Measurements from ENCODE around the gene UBASH3A.

Gene UBASH3A

DNA sequence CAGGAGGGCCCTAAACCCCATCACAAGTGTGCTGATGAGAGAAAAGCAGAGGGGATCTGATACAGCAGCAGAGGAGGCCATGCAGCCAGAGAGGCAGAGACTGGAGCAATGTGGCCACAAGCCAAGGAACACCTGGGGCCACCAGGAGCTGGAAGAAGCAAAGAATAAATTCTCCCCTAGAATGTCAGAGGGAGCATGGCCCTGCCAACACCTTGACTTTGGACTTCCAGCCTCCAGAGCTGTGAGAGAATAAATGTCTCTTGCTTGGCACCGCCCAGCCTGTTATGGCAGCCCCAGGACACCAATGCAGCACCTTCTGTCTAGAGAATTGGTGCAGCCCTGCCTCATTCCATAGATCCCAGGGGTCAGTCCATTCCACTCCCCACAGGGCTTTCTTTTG lies 25.3 kb downstream of the UBASH3A start:
- TF ChIP-seq, protein P1, sequence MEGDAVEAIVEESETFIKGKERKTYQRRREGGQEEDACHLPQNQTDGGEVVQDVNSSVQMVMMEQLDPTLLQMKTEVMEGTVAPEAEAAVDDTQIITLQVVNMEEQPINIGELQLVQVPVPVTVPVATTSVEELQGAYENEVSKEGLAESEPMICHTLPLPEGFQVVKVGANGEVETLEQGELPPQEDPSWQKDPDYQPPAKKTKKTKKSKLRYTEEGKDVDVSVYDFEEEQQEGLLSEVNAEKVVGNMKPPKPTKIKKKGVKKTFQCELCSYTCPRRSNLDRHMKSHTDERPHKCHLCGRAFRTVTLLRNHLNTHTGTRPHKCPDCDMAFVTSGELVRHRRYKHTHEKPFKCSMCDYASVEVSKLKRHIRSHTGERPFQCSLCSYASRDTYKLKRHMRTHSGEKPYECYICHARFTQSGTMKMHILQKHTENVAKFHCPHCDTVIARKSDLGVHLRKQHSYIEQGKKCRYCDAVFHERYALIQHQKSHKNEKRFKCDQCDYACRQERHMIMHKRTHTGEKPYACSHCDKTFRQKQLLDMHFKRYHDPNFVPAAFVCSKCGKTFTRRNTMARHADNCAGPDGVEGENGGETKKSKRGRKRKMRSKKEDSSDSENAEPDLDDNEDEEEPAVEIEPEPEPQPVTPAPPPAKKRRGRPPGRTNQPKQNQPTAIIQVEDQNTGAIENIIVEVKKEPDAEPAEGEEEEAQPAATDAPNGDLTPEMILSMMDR (IDR thresholded peaks at IDR 0.05; ENCODE audit: borderline replicate concordance, control extremely low read depth, extremely low read depth, insufficient read depth, missing control alignments): no peak
- DNase-seq (ENCODE audit: low spot score): no peak
- in situ Hi-C loops (cut with MboI; ENCODE audit: low sequenced_read_pairs, unreplicated experiment): no loop called here

DNA sequence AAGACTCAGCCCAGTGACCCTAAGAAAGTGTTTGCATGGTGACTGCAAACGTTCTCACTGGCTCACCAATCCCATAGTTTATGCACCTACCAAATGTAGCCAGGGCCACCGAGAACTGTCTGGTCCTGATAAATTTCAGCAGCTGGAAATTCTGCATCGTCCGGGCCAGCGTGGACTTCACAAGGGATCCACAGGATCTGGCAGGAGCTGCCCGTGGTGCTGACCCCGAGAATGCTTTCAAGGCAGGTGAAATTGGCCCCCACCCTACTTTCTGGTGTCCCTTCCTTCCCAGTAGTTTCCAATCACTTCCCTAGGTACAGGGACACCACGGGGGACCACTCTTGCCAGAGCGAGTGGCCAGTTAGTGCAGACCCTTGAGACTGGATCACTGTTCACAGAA lies 26.2 kb downstream of the UBASH3A start:
- in situ Hi-C loops (cut with MboI; ENCODE audit: low sequenced_read_pairs, unreplicated experiment): no loop called here

DNA sequence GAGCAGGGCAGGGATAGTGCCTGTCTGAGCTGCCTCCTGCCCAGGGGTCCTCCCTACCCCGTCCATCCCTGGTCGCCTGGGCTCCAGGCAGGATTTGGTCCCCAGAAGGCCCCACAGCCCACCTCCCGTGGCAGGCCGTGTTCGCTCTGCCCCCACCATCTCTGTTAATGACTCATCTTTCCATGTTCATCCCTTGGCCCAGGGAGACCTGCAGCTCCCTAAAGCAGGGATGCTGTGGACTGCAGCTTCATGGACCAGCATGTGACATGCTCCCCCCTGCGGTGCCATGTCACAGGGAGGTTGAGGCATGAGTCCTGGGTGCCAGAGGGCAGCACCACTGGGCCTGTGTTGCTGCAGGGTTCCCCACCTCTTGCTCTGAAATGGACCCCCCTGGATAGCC lies 26.8 kb downstream of the UBASH3A start:
- in situ Hi-C loops (cut with MboI; ENCODE audit: low sequenced_read_pairs, unreplicated experiment): no loop called here

More for the DNA sequence above, 26.2 kb downstream of the UBASH3A start:
- no peak for DNase-seq (ENCODE audit: low spot score)
- TF ChIP-seq, protein P1 (IDR thresholded peaks at IDR 0.05; ENCODE audit: borderline replicate concordance, control extremely low read depth, extremely low read depth, insufficient read depth, missing control alignments): no peak

DNA sequence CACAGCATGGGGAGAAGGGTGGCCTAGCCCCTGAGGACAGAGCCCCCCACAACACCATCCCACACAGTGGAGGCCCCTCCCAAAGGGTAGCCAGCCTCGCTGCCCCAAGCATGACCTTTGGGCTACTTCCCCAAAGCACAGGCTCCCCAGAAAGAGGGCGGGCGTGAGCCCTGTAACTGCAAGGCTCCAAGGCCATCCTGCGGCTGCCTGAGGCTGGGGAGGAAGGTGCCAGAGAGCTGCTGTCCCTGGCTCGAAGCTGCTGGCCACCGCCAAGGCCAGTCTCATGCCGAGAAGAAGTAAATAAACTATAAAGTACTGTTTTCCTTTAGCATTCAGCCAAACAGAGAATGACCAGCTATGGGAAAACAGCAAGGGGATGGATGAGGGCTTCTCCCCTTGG lies 27.5 kb downstream of the UBASH3A start:
- in situ Hi-C loops (cut with MboI; ENCODE audit: low sequenced_read_pairs, unreplicated experiment): no loop called here
- no peak for DNase-seq (ENCODE audit: low spot score)
- TF ChIP-seq, protein P1 (IDR thresholded peaks at IDR 0.05; ENCODE audit: borderline replicate concordance, control extremely low read depth, extremely low read depth, insufficient read depth, missing control alignments): no peak

More for the DNA sequence above, 26.8 kb downstream of the UBASH3A start:
- TF ChIP-seq, protein P1 (IDR thresholded peaks at IDR 0.05; ENCODE audit: borderline replicate concordance, control extremely low read depth, extremely low read depth, insufficient read depth, missing control alignments): no peak
- DNase-seq (ENCODE audit: low spot score): no peak

DNA sequence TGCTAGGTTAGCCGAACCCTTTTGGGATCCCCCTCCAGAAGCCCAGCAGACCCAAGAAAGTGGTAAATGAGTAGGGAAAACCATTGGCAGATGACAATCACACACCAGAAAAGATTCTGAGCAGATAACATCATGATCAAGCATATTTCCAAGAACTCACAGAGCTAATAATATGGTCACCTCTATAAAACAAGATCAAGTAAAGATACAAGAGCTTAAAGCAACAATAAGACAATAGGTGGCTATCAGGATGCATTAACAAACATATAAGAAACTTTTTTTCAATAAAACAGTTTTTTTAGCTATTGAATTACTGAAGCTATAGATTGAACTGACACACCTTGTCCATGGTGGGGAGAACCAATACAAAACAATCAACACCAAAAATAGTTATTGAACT lies 29.0 kb downstream of the UBASH3A start:
- TF ChIP-seq, protein P1 (IDR thresholded peaks at IDR 0.05; ENCODE audit: borderline replicate concordance, control extremely low read depth, extremely low read depth, insufficient read depth, missing control alignments): no peak
- in situ Hi-C loops (cut with MboI; ENCODE audit: low sequenced_read_pairs, unreplicated experiment): no loop called here
- DNase-seq (ENCODE audit: low spot score): no peak

DNA sequence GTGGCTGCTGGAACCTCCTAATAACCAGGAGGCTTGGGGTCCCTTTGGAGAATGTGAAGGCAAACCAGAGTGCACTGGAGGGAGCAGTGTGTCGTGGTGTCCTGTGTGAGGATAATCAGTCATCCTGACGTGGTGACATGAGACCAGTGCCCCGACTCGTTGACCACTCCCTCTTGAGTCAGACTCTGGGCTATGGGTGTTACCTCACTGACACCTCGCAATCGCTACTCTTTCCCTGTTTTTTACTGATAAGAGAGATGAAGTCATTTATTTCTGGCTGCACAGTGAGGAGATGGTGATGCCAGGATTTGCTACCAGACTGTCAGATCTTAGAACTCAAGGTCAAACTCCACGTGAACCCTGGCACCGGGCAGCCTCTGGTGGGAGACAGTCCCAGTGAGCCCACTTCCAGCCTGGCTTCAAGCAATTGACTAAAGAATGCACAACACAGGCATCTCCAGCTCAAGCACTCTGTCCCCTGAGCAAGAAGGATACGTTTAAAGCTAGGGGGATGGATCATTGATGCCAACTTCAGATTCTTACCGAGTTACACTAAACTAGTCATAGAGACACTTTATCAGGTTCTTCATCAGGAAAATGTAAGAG lies 30.3 kb downstream of the UBASH3A start:
- no peak for DNase-seq (ENCODE audit: low spot score)
- in situ Hi-C loops (cut with MboI; ENCODE audit: low sequenced_read_pairs, unreplicated experiment): no loop called here
- TF ChIP-seq, protein P1 (IDR thresholded peaks at IDR 0.05; ENCODE audit: borderline replicate concordance, control extremely low read depth, extremely low read depth, insufficient read depth, missing control alignments): no peak

Data from GM13976 (cell line).